SK-N-SH treated with all-trans-retinoic acid at 6 μM for 48 hours (cell line): ENCODE measurements around the gene ZNF462.

Experiments used
- ATAC-seq: fragments of 200-7000 bp; cut with Tn5 transposase; 3 replicates; pipeline ENCODE4 v1.9.1; 2020; ENCODE audit warnings: mild to moderate bottlenecking, moderate library complexity
- ARNTL ChIP-seq: fragments of 450-650 bp; formaldehyde crosslinking; IDR thresholded peaks from 2 replicates; pipeline ENCODE4 v1.5.0; 2020; ENCODE audit warnings: low read depth, mild to moderate bottlenecking, moderate library complexity, borderline replicate concordance
- BACH2 ChIP-seq: fragments of 250-450 bp; sonication (Bioruptor Pico); IDR thresholded peaks from 2 replicates; pipeline ENCODE4 v1.9.0; 2021; ENCODE audit warnings: mild to moderate bottlenecking, borderline replicate concordance
- CREB5 ChIP-seq: fragments of 250-450 bp; sonication (Bioruptor Pico); IDR thresholded peaks from 2 replicates; pipeline ENCODE4 v1.5.1; 2020; ENCODE audit warnings: low read depth, mild to moderate bottlenecking, moderate library complexity
- ESRRG ChIP-seq: fragments of 250-450 bp; sonication (Bioruptor Pico); IDR thresholded peaks from 2 replicates; pipeline ENCODE4 v1.6.1; 2021; ENCODE audit warnings: mild to moderate bottlenecking
- GLIS3 ChIP-seq: fragments of 250-450 bp; sonication (Bioruptor Pico); IDR thresholded peaks from 2 replicates; pipeline ENCODE4 v1.5.0; 2020; ENCODE audit warnings: mild to moderate bottlenecking, moderate library complexity
- ISL1 ChIP-seq: fragments of 250-450 bp; sonication (Bioruptor Pico); IDR thresholded peaks from 2 replicates; pipeline ENCODE4 v2.1.2; 2022; ENCODE audit warnings: mild to moderate bottlenecking, moderate library complexity
- OSR1 ChIP-seq: fragments of 250-450 bp; sonication (Bioruptor Pico); IDR thresholded peaks from 2 replicates; pipeline ENCODE4 v1.8.0; 2022; ENCODE audit warnings: moderate library complexity, mild to moderate bottlenecking, inconsistent platforms
- RARB ChIP-seq: fragments of 250-450 bp; sonication (Bioruptor Pico); IDR thresholded peaks from 2 replicates; pipeline ENCODE4 v1.8.0; 2021; ENCODE audit warnings: mild to moderate bottlenecking, moderate library complexity
- SNAI2 ChIP-seq: fragments of 250-450 bp; sonication (Bioruptor Pico); IDR thresholded peaks from 2 replicates; pipeline ENCODE4 v1.5.0; 2020; ENCODE audit warnings: mild to moderate bottlenecking, moderate library complexity
- TCF4 ChIP-seq: fragments of 250-450 bp; sonication (Bioruptor Pico); IDR thresholded peaks from 2 replicates; pipeline ENCODE4 v1.8.0; 2021; ENCODE audit warnings: mild to moderate bottlenecking, moderate library complexity, borderline replicate concordance
- TOX ChIP-seq: fragments of 250-450 bp; sonication (Bioruptor Pico); IDR thresholded peaks from 2 replicates; pipeline ENCODE4 v1.8.0; 2021; ENCODE audit warnings: mild to moderate bottlenecking, moderate library complexity, borderline replicate concordance
- TSHZ2 ChIP-seq: fragments of 250-450 bp; sonication (Bioruptor Pico); IDR thresholded peaks from 2 replicates; pipeline ENCODE4 v1.5.0; 2020; ENCODE audit warnings: mild to moderate bottlenecking, moderate library complexity
- ZC3H10 ChIP-seq: fragments of 250-450 bp; sonication (Bioruptor Pico); IDR thresholded peaks from 2 replicates; pipeline ENCODE4 v1.5.1; 2021; ENCODE audit warnings: mild to moderate bottlenecking, moderate library complexity
- ZFP3 ChIP-seq: fragments of 250-450 bp; sonication (Bioruptor Pico); IDR thresholded peaks from 2 replicates; pipeline ENCODE4 v1.5.0; 2020; ENCODE audit warnings: mild to moderate bottlenecking, moderate library complexity
- ZFP30 ChIP-seq: fragments of 450-650 bp; formaldehyde crosslinking; IDR thresholded peaks from 2 replicates; pipeline ENCODE4 v1.5.0; 2022; ENCODE audit warnings: mild to moderate bottlenecking, moderate library complexity
- ZNF565 ChIP-seq: fragments of 450-650 bp; formaldehyde crosslinking; conservative IDR thresholded peaks from 2 replicates; pipeline ENCODE4 v1.5.0; 2020; ENCODE audit warnings: low read depth, mild to moderate bottlenecking, moderate library complexity
- ZNF70 ChIP-seq: fragments of 450-650 bp; formaldehyde crosslinking; IDR thresholded peaks from 2 replicates; pipeline ENCODE4 v1.5.0; 2020; ENCODE audit warnings: mild to moderate bottlenecking, moderate library complexity
- TF ChIP-seq, protein P1 (sequence below): fragments of 250-450 bp; sonication (Bioruptor Pico); IDR thresholded peaks from 2 replicates; pipeline ENCODE4 v1.5.1; 2021; ENCODE audit warnings: mild to moderate bottlenecking, moderate library complexity
- TF ChIP-seq, protein P2 (sequence below): fragments of 250-450 bp; sonication (Bioruptor Pico); IDR thresholded peaks from 2 replicates; pipeline ENCODE4 v1.8.0; 2020; ENCODE audit warnings: mild to moderate bottlenecking, moderate library complexity, borderline replicate concordance
- TF ChIP-seq, protein P3 (sequence below): fragments of 250-450 bp; sonication (Bioruptor Pico); IDR thresholded peaks from 2 replicates; pipeline ENCODE4 v1.8.0; 2021; ENCODE audit warnings: low read depth, mild to moderate bottlenecking, moderate library complexity, borderline replicate concordance

The ZNF462 gene

GRCh38 chr9:107000218-107000617 is 137.3 kb downstream of the ZNF462 start:
- no peak for TF ChIP-seq ZFP30 (CRISPR knock-in tag)
- no peak for TF ChIP-seq TSHZ2
- TF ChIP-seq ZC3H10 (CRISPR knock-in tag) = no peak
- TF ChIP-seq, protein P1, sequence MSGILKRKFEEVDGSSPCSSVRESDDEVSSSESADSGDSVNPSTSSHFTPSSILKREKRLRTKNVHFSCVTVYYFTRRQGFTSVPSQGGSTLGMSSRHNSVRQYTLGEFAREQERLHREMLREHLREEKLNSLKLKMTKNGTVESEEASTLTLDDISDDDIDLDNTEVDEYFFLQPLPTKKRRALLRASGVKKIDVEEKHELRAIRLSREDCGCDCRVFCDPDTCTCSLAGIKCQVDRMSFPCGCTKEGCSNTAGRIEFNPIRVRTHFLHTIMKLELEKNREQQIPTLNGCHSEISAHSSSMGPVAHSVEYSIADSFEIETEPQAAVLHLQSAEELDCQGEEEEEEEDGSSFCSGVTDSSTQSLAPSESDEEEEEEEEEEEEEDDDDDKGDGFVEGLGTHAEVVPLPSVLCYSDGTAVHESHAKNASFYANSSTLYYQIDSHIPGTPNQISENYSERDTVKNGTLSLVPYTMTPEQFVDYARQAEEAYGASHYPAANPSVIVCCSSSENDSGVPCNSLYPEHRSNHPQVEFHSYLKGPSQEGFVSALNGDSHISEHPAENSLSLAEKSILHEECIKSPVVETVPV (CRISPR knock-in tag) = no peak
- no peak for TF ChIP-seq ZFP3 (CRISPR knock-in tag)
- no peak for TF ChIP-seq SNAI2 (CRISPR knock-in tag)
- no peak for TF ChIP-seq ZNF70
- TF ChIP-seq ISL1 (CRISPR knock-in tag) = no peak
- TF ChIP-seq TOX (CRISPR knock-in tag) = no peak
- TF ChIP-seq TCF4 = no peak
- no peak for TF ChIP-seq CREB5
- no peak for TF ChIP-seq GLIS3 (CRISPR knock-in tag)
- no peak for TF ChIP-seq OSR1 (CRISPR knock-in tag)
- TF ChIP-seq ZNF565 (CRISPR knock-in tag) = no peak
- TF ChIP-seq, protein P2, sequence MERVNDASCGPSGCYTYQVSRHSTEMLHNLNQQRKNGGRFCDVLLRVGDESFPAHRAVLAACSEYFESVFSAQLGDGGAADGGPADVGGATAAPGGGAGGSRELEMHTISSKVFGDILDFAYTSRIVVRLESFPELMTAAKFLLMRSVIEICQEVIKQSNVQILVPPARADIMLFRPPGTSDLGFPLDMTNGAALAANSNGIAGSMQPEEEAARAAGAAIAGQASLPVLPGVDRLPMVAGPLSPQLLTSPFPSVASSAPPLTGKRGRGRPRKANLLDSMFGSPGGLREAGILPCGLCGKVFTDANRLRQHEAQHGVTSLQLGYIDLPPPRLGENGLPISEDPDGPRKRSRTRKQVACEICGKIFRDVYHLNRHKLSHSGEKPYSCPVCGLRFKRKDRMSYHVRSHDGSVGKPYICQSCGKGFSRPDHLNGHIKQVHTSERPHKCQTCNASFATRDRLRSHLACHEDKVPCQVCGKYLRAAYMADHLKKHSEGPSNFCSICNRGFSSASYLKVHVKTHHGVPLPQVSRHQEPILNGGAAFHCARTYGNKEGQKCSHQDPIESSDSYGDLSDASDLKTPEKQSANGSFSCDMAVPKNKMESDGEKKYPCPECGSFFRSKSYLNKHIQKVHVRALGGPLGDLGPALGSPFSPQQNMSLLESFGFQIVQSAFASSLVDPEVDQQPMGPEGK = no peak
- TF ChIP-seq, protein P3, sequence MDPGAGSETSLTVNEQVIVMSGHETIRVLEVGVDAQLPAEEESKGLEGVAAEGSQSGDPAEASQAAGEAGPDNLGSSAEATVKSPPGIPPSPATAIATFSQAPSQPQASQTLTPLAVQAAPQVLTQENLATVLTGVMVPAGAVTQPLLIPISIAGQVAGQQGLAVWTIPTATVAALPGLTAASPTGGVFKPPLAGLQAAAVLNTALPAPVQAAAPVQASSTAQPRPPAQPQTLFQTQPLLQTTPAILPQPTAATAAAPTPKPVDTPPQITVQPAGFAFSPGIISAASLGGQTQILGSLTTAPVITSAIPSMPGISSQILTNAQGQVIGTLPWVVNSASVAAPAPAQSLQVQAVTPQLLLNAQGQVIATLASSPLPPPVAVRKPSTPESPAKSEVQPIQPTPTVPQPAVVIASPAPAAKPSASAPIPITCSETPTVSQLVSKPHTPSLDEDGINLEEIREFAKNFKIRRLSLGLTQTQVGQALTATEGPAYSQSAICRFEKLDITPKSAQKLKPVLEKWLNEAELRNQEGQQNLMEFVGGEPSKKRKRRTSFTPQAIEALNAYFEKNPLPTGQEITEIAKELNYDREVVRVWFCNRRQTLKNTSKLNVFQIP = no peak
- no peak for TF ChIP-seq ESRRG (CRISPR knock-in tag)
- TF ChIP-seq RARB (CRISPR knock-in tag) = no peak
- no peak for TF ChIP-seq BACH2 (CRISPR knock-in tag)

DNA sequence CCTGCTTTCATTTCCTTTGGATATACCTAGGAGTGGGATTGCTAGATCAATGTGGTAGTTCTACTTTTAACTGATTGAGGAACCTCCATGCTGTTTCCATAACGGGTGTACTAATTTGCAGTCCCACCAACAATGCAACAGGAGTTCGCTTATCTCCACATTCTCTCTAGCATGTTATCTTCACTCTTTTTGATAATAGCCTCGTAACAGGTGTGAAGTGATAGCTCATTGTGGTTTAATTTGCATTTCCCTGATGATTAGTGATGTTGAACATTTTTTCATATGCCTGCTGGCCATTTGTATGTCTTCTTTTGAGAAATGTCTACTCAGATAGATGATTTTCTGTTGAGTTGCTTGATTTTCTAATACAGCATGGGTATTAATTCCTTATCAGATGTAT is 142.2 kb downstream of the ZNF462 start:
- ATAC-seq = no peak
- TF ChIP-seq ZFP30 (CRISPR knock-in tag) (no peak), SNAI2 (CRISPR knock-in tag) (no peak), ZNF565 (CRISPR knock-in tag) (no peak)
- TF ChIP-seq, protein P2 = no peak

More at GRCh38 chr9:107000218-107000617, 137.3 kb downstream of the ZNF462 start:
- ATAC-seq = no peak

DNA sequence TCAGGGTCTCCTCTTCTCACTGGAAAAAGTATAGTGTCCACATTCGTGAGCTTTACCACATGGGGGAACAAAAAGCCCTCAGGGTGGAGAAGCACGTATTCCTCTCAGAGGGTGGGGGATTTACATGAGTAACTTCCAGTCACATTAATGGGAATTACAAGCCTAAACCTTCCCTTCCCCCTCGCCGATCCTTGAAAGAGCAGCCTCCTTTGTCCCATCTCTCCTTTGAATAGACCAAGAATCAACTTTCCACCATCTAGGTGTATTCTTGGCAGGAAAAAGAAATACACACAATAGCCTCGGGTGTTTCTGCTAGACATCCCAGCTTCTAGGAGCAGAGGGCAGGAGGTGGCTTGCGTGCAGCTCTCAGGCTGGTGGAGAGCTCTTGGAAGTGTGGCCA is 144.4 kb downstream of the ZNF462 start:
- ATAC-seq = no peak
- no peak for TF ChIP-seq ARNTL (CRISPR knock-in tag)
- TF ChIP-seq GLIS3 (CRISPR knock-in tag) = no peak
- TF ChIP-seq ZNF70 = no peak
- TF ChIP-seq ISL1 (CRISPR knock-in tag) = no peak
- TF ChIP-seq RARB (CRISPR knock-in tag) = no peak
- no peak for TF ChIP-seq TSHZ2
- TF ChIP-seq ZFP3 (CRISPR knock-in tag) = no peak
- no peak for TF ChIP-seq ZFP30 (CRISPR knock-in tag)
- no peak for TF ChIP-seq CREB5
- TF ChIP-seq, protein P3 = no peak
- TF ChIP-seq OSR1 (CRISPR knock-in tag) = no peak
- TF ChIP-seq TOX (CRISPR knock-in tag) = no peak
